ENCODE results near the gene NPEPL1.

DNA sequence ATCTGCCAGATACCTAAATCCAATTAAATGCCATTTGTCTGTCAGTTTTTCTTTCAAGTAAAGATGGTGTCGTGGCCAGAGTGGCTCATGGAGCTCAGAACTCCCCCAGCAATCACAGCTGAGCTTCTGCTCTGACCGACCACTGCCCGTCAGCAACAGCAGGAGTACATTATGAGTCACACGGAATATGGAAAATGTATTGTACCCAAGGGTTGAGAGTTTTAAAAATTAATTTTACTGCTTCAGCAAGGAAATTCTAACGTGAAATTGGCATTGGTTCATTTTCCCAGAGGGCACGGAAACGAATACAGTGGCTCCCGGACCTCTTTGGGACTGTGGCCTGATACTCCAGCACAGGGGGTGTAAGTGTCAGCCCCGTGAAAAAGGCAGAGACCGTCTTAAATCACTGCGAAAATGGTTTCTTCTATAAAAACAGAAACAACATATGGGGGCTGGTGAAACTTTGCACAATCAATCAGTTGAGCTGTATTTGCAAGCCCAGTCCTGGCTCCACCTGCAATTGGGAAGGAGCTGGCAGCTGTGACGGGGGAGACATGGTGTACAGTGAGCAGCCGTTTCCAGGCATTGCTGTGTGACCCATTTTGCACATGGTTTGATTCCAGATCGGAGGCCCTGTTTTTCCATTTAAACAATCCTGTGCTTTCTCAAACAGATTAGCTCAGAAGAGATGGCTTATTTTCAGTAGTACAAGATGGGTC, 12.8 kb downstream of the NPEPL1 start:
- no peak for TF ChIP-seq POLR2AphosphoS5 (IDR thresholded peaks at IDR 0.05; ENCODE audit: low read depth, low read length)
- TF ChIP-seq, protein P1, sequence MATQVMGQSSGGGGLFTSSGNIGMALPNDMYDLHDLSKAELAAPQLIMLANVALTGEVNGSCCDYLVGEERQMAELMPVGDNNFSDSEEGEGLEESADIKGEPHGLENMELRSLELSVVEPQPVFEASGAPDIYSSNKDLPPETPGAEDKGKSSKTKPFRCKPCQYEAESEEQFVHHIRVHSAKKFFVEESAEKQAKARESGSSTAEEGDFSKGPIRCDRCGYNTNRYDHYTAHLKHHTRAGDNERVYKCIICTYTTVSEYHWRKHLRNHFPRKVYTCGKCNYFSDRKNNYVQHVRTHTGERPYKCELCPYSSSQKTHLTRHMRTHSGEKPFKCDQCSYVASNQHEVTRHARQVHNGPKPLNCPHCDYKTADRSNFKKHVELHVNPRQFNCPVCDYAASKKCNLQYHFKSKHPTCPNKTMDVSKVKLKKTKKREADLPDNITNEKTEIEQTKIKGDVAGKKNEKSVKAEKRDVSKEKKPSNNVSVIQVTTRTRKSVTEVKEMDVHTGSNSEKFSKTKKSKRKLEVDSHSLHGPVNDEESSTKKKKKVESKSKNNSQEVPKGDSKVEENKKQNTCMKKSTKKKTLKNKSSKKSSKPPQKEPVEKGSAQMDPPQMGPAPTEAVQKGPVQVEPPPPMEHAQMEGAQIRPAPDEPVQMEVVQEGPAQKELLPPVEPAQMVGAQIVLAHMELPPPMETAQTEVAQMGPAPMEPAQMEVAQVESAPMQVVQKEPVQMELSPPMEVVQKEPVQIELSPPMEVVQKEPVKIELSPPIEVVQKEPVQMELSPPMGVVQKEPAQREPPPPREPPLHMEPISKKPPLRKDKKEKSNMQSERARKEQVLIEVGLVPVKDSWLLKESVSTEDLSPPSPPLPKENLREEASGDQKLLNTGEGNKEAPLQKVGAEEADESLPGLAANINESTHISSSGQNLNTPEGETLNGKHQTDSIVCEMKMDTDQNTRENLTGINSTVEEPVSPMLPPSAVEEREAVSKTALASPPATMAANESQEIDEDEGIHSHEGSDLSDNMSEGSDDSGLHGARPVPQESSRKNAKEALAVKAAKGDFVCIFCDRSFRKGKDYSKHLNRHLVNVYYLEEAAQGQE (IDR thresholded peaks at IDR 0.05; ENCODE audit: insufficient read depth in 1 of 2, low read depth in 2 of 2, low read length in 2 of 2), result no peak

Data from PFSK-1 (cell line).